ENCODE results near the gene PRKAR1B. TPM values are rescaled to one million over a fixed set of nuclear protein-coding genes. Genes with fewer than 3 reads are reported as not detected.

PRKAR1B gene
- total and polyA plus RNA-seq, 8 donors: 4.5 to 45.8 (median 11.1) TPM

DNA sequence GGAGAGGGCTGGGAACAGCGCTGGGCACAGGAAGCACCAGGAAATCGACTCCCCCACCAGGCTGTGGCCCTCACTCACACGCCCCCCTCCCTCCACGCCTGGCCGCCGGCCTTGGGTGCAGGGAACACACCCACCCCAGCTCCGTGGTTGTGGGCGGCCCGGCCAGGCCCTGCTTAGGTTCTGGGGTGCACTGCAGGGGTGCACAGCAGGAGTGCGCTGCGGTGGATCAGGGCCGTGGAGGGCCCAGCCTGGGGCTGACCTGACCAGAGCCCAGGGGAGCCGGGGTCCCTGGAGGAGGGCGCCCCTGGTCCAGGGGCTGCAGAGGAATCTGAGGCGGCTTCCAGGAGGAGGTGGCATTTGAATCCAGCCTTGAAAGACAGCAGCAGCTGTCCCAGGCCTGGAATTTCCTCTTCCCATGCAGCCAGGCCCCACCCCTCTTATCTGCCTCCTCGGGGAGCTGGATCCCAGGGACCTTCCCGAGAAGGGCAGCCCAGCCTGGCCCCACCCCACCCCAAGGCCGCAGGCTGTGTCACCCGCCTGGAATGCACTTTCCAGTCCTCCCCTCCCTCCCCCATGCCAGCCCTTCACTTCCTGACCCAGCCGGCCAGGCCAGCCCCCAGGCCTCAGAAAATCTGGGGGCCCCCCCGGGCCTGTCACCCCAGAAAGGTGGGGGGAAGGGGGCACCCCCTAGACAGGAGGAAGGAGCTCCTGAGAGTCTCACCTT is 189.0 kb downstream of the PRKAR1B start:
- Histone ChIP-seq H3K27ac (peak overlapping the region in 2 of 5 donors; percentile 53 to 54), H3K36me3 (no peaks in the 10 kb centered on the region), H3K4me1 (peaks cover 13 to 36% (median 21%) of the 10 kb centered on the region in 4 donors), H3K9me3 (peaks cover 0 to 7% (median 2%) of the 10 kb centered on the region in 4 donors), H3K27me3 (peaks cover 0 to 22% (median 0%) of the 10 kb centered on the region in 3 donors), H3K4me3 (no peak overlapping the region)
- peak; percentile 73 to 93 for DNase-seq
- 23 to 49% (median 35%) methylated on average over 12 to 21 of the region's 21 CpGs for WGBS, 5 donors
- TF ChIP-seq POLR2AphosphoS5 (IDR thresholded peaks at IDR 0.05) (peak in 1 of 3 donors; percentile 35), POLR2A (IDR thresholded peaks at IDR 0.05) (no peak)
- intact Hi-C loops (cut with DNase I; ENCODE audit: low total_unique reads): no loop called here

DNA sequence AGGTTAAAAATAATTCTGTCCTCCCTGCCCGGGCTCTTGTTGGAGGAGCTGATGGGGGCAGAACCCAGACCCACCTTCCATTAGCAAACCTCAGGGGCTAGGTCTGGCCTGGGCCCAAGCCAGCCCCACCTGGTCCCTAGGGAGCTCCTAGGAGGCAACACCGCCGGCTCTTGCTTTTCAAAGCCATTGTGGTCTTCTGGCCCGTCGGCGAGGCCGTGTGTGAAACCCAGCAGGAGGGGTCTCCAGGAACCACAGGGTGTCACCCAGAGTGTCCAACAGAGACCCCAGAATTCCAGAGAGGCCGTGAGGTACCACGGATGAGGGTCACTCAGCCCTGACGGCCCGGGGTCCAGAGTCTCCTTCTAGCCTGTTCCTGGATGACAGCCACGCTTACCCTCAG is 190.8 kb downstream of the PRKAR1B start:
- intact Hi-C loops (cut with DNase I; ENCODE audit: low total_unique reads): no loop called here
- no peak for DNase-seq
- WGBS, 5 donors: 78 to 95% (median 94%) methylated on average over 6 to 12 of the region's 12 CpGs
- no peak overlapping the region for H3K4me3 ChIP-seq
- no peaks in the 10 kb centered on the region for H3K36me3 ChIP-seq
- TF ChIP-seq EP300 (IDR thresholded peaks at IDR 0.05) (no peak), POLR2A (IDR thresholded peaks at IDR 0.05) (no peak), POLR2AphosphoS5 (IDR thresholded peaks at IDR 0.05) (no peak)
- TF ChIP-seq, protein P1, sequence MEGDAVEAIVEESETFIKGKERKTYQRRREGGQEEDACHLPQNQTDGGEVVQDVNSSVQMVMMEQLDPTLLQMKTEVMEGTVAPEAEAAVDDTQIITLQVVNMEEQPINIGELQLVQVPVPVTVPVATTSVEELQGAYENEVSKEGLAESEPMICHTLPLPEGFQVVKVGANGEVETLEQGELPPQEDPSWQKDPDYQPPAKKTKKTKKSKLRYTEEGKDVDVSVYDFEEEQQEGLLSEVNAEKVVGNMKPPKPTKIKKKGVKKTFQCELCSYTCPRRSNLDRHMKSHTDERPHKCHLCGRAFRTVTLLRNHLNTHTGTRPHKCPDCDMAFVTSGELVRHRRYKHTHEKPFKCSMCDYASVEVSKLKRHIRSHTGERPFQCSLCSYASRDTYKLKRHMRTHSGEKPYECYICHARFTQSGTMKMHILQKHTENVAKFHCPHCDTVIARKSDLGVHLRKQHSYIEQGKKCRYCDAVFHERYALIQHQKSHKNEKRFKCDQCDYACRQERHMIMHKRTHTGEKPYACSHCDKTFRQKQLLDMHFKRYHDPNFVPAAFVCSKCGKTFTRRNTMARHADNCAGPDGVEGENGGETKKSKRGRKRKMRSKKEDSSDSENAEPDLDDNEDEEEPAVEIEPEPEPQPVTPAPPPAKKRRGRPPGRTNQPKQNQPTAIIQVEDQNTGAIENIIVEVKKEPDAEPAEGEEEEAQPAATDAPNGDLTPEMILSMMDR (IDR thresholded peaks at IDR 0.05): no peak
- H3K27me3 ChIP-seq: peaks cover 0 to 36% (median 0%) of the 10 kb centered on the region in 3 donors
- H3K4me1 ChIP-seq: peaks cover 13 to 27% (median 21%) of the 10 kb centered on the region in 4 donors
- no peak overlapping the region for H3K27ac ChIP-seq
- H3K9me3 ChIP-seq: peaks cover 0 to 7% (median 2%) of the 10 kb centered on the region in 4 donors

DNA sequence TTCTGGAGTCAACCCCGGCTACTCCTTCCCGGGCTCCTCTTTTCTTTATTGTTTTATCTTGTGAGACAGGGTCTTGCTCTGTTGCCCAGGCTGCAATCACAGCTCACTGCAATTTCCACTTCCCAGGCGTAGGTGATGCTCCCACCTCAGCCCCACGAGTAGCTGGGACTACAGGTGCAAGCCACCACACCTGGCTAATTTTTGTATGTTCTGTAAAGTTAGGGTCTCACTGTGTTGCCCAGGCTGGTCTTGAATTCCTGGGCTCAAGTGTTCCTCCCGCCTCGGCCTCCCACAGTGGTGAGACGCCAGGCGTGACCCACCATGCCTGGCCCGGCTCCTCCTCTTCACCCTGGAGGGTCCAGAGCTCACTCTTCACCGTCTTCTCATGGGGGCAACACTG is 192.1 kb downstream of the PRKAR1B start:
- no peak for DNase-seq
- no peaks in the 10 kb centered on the region for H3K9me3 ChIP-seq
- WGBS, 5 donors: 86 to 97% (median 93%) methylated on average over 10 of the region's 10 CpGs
- H3K27ac ChIP-seq: no peak overlapping the region
- intact Hi-C loops (cut with DNase I; ENCODE audit: low total_unique reads): no loop called here
- no peaks in the 10 kb centered on the region for H3K36me3 ChIP-seq
- H3K4me1 ChIP-seq: peaks cover 13 to 32% (median 27%) of the 10 kb centered on the region in 4 donors
- H3K4me3 ChIP-seq: no peak overlapping the region
- peaks cover 0 to 48% (median 7%) of the 10 kb centered on the region in 3 donors for H3K27me3 ChIP-seq
- no peak for TF ChIP-seq EP300 (IDR thresholded peaks at IDR 0.05)

DNA sequence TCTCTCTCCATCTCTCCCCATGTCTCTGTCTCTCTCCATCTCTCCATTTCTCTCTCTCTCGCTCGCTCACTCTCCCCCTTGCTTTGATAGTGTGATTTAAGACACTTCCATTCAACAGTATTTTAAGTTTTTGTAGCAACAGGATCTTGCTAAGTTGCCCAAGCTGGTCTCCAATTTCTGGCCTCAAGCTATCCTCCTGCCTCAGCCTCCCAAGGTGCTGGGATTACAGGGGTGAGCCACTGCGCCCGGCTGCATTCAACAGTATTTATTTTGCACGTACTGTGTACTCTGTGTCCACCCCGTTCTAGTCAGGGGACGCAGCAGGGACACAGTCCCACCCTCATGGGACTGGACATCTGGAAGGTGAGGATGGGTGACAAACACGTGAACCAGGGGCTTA is 193.0 kb downstream of the PRKAR1B start:
- intact Hi-C loops (cut with DNase I; ENCODE audit: low total_unique reads): no loop called here
- 91 to 93% (median 92%) methylated on average over 8 of the region's 8 CpGs for WGBS, 5 donors
- Histone ChIP-seq H3K27ac (no peak overlapping the region), H3K27me3 (peaks cover 0 to 51% (median 7%) of the 10 kb centered on the region in 3 donors), H3K9me3 (no peaks in the 10 kb centered on the region), H3K4me3 (no peak overlapping the region), H3K4me1 (peaks cover 13 to 28% (median 24%) of the 10 kb centered on the region in 4 donors), H3K36me3 (no peaks in the 10 kb centered on the region)
- no peak for DNase-seq
- TF ChIP-seq EP300 (IDR thresholded peaks at IDR 0.05) (no peak), POLR2A (IDR thresholded peaks at IDR 0.05) (no peak), POLR2AphosphoS5 (IDR thresholded peaks at IDR 0.05) (no peak)
- TF ChIP-seq, protein P1 (IDR thresholded peaks at IDR 0.05): no peak

DNA sequence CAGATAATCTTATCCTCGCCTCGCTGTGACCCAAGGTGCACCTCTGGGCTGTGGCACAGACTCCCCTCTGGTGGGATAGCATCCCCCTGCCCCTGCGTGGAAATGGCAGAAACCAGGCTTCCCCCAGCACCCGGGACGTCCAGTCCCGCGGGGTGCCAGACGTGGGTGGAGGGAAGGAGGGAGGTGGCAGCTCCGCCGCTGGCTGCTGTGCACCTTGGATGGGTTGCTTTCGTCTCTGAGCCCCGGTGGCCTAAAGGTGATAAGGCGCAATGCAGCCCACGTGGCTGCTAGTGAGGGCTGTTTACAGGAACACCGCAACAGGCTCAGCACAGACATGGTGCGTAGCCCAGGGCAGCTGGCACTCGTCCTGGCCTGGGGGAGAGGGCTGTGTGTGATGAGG is 193.8 kb downstream of the PRKAR1B start:
- 57 to 74% (median 65%) methylated on average over 10 to 17 of the region's 17 CpGs for WGBS, 5 donors
- no peak for DNase-seq
- Histone ChIP-seq H3K27ac (no peak overlapping the region), H3K9me3 (no peaks in the 10 kb centered on the region), H3K27me3 (peaks cover 0 to 43% (median 7%) of the 10 kb centered on the region in 3 donors), H3K4me1 (peaks cover 6 to 20% (median 16%) of the 10 kb centered on the region in 4 donors), H3K4me3 (no peak overlapping the region), H3K36me3 (no peaks in the 10 kb centered on the region)
- TF ChIP-seq EP300 (IDR thresholded peaks at IDR 0.05) (no peak), POLR2A (IDR thresholded peaks at IDR 0.05) (no peak), POLR2AphosphoS5 (IDR thresholded peaks at IDR 0.05) (no peak)
- TF ChIP-seq, protein P1 (IDR thresholded peaks at IDR 0.05): no peak
- intact Hi-C loops (cut with DNase I; ENCODE audit: low total_unique reads): no loop called here

Data from stomach (tissue), 9 donors.